Stimulated activated CD8-positive, alpha-beta memory T cell treated with anti-CD3 and anti-CD28 coated beads, Interleukin-7, amount 100 ng/mL, for 1 hour (primary cell): Measurements from ENCODE around the gene PTPRD.
"Not testable (repeated sequence)": the region's sequence is repeated elsewhere in the genome, so short reads cannot be mapped to it uniquely, and the experiment has no call there.

Experiments
- DNase-seq, 2 donors: peaks; one replicate each; pipeline ENCODE4 v3.0.0-alpha.2; 2020; ENCODE audit warnings: low read depth in 2 of 2

PTPRD gene

GRCh38 chr9:9016597-9016996 lies 1596.2 kb downstream of the PTPRD start:
- no peak for DNase-seq

DNA sequence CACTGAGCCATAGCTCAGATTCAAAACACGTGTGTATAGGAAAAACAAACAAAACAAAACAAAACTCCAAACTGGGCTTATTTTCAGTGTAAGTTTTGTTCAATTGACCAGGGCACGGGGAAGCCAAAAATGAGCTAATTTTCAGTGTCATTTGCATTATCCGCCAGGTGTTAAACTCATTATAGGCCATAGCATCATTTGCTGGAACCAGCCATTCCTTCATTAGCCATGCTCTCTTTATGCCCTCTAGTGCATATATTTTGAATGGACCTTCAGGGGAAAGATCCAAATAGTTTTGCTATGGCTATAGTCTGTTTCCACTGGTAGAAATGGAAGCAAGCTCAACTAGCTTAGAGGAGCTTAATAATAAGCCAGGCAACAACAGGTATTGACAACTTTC lies 1608.0 kb downstream of the PTPRD start:
- DNase-seq = no peak

DNA sequence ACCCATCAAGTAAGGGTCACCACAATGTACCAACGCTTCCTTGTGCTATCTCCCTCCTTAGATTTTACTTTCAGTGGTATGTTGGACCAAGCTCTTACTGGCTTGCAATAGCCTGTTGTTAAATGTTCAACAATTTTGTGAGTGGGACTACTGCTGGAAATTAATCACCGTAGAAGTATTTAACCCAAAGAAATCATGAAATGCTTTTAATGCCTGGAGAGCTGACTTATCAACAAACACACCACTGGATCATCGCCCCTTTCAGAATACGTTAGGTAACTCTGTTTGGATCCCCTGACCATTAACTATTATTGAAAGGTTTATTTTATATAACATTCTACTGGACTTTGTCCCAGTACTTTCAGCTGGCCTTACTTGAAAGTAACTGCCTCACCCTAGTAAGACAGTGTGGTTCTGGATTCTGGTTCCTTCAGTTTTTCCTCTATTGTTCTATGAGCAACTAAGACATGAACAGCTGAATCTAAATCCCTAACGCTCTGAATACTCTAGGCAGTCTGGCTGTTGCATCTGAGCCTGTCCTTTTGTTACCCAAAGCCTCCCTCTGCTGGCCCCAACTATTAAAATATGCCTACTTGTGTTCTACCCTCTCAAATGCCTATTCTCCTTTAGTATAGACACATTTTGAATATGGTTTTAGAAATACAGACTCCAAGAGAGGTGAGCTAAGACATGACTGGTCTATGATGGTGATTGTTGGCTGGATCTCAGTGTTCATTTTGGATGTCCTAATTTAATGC lies 1609.8 kb downstream of the PTPRD start:
- no peak for DNase-seq

DNA sequence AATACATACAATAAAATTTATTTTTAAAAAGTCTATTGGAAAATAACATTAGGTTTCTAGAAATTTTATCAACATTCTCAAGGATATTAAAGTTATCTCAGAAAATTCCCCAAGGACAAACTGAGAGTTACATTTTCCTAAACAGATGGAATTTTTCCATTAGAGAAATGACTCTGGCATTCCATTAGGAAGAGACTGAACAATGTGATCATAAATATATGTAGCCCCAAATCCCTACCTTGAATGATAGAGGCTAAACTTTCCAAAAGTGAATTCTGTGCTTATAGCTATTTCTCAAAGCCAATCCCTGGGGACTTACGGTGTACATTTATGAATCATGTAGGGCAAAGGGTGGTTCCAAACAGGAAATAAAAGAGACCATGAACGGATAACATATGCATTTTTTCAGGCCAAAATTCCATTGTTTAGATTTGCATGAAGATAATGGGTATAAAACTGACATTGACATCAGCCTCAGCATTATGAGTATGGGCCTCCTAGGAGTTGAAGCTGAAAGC lies 1632.2 kb downstream of the PTPRD start:
- no peak for DNase-seq

GRCh38 chr9:8978334-8978733 lies 1634.5 kb downstream of the PTPRD start:
- no peak for DNase-seq

DNA sequence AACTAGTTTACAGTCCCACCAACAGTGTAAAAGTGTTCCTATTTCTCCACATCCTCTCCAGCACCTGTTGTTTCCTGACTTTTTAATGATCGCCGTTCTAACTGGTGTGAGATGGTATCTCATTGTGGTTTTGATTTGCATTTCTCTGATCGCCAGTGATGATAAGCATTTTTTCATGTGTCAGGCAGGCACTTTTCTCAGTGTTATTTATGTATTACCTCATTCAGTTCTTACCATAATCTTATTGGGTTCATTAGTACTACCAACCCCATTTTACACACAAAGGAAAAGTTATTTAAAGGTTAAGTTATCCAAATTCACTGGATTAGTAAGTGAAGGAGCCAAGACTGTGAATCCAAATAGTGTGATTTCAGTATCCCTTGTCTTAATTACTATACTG lies 1644.5 kb downstream of the PTPRD start:
- not testable (repeated sequence) for DNase-seq

DNA sequence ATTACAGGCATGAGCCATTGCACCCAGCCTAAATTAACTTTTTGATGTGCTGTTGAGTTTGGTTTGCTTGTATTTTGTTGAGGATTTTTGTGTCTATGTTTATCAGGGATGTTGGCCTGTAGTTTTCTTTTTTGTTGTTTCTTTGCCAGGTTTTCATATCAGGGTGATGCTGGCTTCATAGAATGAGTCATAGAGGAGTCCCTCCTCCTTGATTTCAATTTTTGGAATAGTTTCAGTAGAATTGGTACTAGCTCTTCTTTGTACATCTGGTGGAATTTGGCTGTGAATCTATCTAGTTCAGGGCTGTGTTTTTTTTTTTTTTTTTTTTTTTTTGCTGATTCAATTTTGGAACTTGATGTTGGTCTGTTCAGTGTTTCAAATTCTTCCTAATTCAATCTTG lies 1648.9 kb downstream of the PTPRD start:
- no peak for DNase-seq

GRCh38 chr9:8962084-8962483 lies 1650.7 kb downstream of the PTPRD start:
- DNase-seq = no peak

DNA sequence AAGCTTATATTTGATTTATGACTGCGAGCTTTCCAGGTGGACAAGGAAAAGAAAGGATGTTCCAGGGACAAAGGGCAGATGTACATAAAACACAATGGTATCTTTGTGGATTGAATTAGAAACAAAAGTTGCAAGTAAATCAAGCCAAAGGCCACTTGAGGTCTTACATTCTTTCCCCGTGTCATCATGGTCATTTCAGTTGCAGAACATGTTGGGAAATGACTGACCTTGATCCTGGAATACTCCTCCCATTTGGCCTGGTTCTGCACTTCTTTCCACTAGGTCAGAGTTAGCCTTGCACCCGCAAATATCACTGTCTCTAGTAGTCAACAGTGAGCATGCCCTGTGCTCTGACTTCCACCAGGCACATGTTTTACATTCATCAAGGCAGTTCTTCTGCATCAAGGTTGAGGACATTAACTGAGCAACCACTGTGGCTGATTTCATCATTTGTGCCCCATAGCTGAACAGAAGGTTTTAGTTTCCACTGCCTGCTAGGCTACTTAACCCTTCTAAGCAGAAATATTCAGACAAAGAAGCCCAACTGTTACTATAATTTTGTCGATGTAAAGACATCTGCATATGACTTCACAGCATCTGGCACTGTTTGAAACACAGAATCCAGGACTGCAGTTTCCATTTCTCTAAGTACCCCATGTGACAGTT lies 1651.5 kb downstream of the PTPRD start:
- no peak for DNase-seq

- no peak for DNase-seq
These were observed 1652.5 kb downstream of the PTPRD start for GRCh38 chr9:8960254-8960653.

GRCh38 chr9:8958358-8958757 lies 1654.4 kb downstream of the PTPRD start:
- no peak for DNase-seq

DNA sequence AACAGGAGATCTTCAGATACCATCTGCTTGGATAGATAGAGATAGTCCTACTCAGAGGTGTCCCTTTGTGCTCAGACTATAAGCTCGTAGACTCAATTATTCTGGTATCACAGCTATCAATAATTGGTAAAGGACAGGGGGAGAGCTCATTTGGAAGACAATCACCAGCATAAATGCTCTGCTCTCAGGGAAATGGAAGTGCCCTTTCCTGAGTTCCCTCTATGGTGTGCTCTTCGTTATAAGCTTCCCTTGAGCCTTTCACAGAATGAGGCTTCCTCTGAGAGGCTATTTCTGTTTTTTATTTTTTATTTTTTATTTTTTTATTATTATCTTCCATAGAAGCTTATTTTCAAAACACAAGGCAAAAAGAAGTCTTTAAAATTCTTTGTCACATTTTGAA lies 1657.5 kb downstream of the PTPRD start:
- no peak for DNase-seq

DNA sequence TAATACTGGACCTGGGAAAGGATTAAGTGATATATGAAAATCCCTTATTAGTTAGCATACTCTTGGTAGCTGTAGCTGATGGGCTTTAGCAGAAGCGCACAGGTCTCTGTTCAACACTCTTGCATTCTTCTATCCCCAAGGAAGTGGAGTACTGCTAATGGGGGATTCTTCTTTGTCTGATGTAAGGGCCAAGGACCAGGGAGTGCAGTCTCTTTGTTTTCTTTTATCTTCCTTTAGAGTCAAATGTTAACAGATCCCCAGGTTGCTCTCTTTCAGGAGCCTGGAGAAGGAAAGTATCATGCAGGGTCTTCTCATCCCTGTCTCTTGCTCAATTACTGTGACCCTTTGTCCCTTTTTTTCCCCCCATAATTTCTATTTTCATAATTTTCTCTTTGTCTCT lies 1666.3 kb downstream of the PTPRD start:
- no peak for DNase-seq

DNA sequence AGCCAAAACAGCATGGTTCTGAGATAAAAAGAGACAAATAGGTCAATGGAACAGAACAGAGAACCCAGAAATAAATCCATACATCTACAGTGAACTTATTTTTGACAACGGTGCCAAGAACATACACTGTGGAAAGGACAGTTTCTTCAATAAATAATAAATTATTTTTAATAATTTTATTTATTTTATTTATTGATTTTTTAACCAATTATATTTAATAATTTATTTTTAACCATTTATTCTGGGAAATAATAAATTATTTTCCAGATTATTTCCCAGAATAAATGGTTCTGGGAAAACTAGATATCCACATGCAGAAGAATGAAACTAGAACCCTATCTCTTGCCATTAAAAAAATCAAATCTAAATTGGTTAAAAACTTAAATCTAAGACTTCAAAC lies 1669.4 kb downstream of the PTPRD start:
- no peak for DNase-seq

DNA sequence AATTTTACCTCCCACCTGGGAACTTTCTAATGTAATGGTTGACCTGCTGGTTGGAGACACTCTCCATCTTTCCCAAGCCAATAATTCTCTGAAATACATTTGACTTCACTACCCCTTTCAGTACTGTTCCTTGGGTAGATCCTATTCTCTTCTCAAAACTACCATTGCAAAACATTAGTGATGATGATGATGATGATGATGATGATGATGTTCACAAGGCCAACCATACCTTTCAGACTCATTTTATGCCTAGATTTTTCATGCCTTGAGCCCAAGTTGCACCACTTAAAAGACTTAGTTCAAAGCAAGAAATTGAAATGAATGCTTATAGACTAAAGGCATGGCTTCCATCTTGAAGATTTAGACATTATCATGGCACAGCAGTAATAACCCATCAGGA lies 1672.2 kb downstream of the PTPRD start:
- no peak for DNase-seq

- DNase-seq = no peak
These were observed 1686.3 kb downstream of the PTPRD start for GRCh38 chr9:8926461-8926860.

- DNase-seq = no peak
These were observed 1688.2 kb downstream of the PTPRD start for GRCh38 chr9:8924562-8924961.

DNA sequence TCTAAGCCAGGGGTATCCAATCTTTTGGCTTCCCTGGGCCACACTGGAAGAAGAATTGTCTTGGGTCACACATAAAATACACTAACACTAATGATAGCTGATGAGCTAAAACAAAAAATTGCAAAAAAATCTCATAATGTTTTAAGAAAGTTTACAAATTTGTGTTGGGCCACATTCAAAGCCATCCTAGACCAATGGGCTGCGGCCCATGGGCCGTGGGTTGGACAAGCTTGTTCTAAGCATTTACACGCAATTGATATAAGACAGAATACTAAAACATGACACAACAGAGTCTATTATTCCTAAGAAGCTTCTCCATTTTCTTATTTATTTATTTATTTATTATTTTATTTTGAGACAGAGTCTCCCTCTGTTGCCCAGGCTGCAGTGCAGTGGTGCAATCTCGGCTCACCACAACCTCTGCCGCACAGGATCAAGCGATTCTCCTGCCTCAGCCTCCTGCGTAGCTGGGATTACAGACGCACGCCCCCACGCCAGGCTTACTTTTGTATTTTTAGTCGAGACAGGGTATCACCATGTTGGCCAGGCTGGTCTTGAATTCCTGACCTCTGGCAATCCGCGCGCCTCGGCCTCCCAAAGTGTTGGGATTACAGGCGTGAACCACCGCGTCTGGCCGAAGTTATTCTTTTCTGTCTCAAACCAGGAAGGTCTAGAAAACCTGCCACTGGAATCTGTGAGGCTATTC lies 1692.2 kb downstream of the PTPRD start:
- DNase-seq = not testable (repeated sequence)

DNA sequence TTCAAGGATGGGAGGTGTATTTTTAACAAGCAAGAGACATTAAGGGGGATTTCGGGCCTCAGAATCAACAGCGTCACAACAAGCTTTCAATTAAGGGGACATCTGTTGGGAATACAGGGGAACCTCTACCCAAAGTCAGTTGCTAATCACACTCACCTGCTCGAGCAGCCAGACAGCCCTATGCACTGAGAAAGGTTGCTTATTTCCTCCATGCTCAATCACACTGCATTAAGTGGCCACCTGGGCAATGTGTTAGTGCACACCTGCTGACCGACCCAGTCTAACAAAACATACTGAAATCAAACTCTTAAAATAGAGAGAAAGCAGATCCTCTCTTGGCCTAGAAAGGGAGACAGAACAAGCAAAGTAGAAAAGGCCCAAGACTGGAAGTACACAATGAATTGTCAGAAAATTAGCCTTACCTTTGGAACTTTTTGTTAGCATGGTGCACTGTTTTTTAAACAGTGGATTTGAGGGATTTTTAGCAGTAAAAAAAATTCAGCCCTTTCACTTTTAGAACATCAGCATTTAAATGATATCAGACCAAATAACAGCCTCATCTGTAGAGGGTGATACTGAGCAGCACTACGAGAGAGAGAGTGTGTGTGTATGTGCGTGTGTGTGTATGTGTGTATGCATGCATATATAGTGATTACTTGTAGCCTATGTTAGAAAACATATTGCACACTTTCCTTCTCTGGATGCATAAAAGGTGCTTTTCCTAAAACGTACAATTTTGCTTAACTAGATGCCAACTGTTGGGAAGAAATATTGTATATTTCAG lies 1694.7 kb downstream of the PTPRD start:
- DNase-seq = no peak

- no peak for DNase-seq
These were observed 1696.0 kb downstream of the PTPRD start for GRCh38 chr9:8916771-8917170.

- DNase-seq = no peak
These were observed 1704.9 kb downstream of the PTPRD start for GRCh38 chr9:8907868-8908267.

DNA sequence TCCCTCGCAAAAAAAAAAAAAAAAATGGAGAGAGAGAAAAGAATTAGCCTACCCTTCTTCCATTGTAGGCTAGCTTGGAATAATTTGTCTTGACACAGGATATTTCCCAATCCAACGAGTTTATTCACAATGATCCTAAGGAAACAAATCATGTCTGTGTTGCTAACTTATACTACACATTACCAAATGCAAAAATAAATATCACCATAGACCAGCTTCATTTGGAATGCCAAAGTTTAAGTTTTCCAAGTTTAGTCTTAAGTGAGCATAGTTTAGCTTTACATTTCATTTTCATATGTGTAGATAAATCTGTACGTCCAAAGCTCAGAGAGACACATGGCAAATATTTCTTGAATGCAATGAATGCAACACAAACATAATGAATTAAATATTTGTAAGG lies 1707.1 kb downstream of the PTPRD start:
- DNase-seq = no peak
